GM19395 (cell line): ENCODE results near the gene PCDHGA8.
A peak's percentile ranks its signal among the peaks of the same experiment; 100 is the strongest.
"Not testable (repeated sequence)": the region's sequence is repeated elsewhere in the genome, so short reads cannot be mapped to it uniquely, and the experiment has no call there.

Source experiments
- ATAC-seq: cut with Tn5 transposase; IDR thresholded peaks from one replicate; pipeline ENCODE4 v1.9.1; 2021; ENCODE audit warnings: mild to moderate bottlenecking, moderate library complexity; ENCODE audit not compliant: unreplicated experiment

Gene PCDHGA8

GRCh38 chr5:141369994-141370848 lies 22.2 kb upstream of the PCDHGA8 start, which contains the start of gene PCDHGB3:
Gene PCDHGB3, plus strand, starts transcription at chr5:141370242. Its CDS starts 153 bp downstream, at chr5:141370395.
- peak; percentile 65 for ATAC-seq

- no peak for ATAC-seq
Measured at GRCh38 chr5:141371572-141372475, 20.6 kb upstream of the PCDHGA8 start.

- no peak for ATAC-seq
Measured at GRCh38 chr5:141373673-141374317, 18.6 kb upstream of the PCDHGA8 start, which contains the start of gene PCDHGA6. Gene PCDHGA6, plus strand, starts transcription at chr5:141373891. Its CDS starts 193 bp downstream, at chr5:141374084.

GRCh38 chr5:141374627-141375026 lies 17.8 kb upstream of the PCDHGA8 start:
- no peak for ATAC-seq

GRCh38 chr5:141375444-141376155 lies 16.8 kb upstream of the PCDHGA8 start:
- not testable (repeated sequence) for ATAC-seq

GRCh38 chr5:141382469-141383294 lies 9.8 kb upstream of the PCDHGA8 start, which contains the start of gene PCDHGA7:
Gene PCDHGA7, plus strand, starts transcription at chr5:141382742. Its CDS starts 158 bp downstream, at chr5:141382900.
- no peak for ATAC-seq

GRCh38 chr5:141383345-141383744 lies 9.1 kb upstream of the PCDHGA8 start:
- no peak for ATAC-seq

- no peak for ATAC-seq
Measured at GRCh38 chr5:141384471-141385267, 7.8 kb upstream of the PCDHGA8 start.

- ATAC-seq = peak; percentile 83
Measured at GRCh38 chr5:141387557-141388311, 4.7 kb upstream of the PCDHGA8 start, which contains the start of gene PCDHGB4. Gene PCDHGB4, plus strand, starts transcription at chr5:141387698. Its CDS starts 187 bp downstream, at chr5:141387885.

- no peak for ATAC-seq
Measured at GRCh38 chr5:141388661-141389060, 3.8 kb upstream of the PCDHGA8 start.

- ATAC-seq = no peak
Measured at GRCh38 chr5:141389153-141390042, 3.0 kb upstream of the PCDHGA8 start.

- no peak for ATAC-seq
Measured at GRCh38 chr5:141393267-141393666, 834 bp downstream of the PCDHGA8 start.

- ATAC-seq = not testable (repeated sequence)
Measured at GRCh38 chr5:141394401-141395187, 2.2 kb downstream of the PCDHGA8 start.

- peak; percentile 99 for ATAC-seq
Measured at GRCh38 chr5:141397756-141398551, 5.5 kb downstream of the PCDHGA8 start, which contains the start of gene PCDHGB5. Gene PCDHGB5, plus strand, starts transcription at chr5:141397947. Its CDS starts 181 bp downstream, at chr5:141398128.

- no peak for ATAC-seq
Measured at GRCh38 chr5:141398608-141399007, 6.2 kb downstream of the PCDHGA8 start.
